Measurements from ENCODE around the gene NFATC3.

NFATC3 gene

DNA sequence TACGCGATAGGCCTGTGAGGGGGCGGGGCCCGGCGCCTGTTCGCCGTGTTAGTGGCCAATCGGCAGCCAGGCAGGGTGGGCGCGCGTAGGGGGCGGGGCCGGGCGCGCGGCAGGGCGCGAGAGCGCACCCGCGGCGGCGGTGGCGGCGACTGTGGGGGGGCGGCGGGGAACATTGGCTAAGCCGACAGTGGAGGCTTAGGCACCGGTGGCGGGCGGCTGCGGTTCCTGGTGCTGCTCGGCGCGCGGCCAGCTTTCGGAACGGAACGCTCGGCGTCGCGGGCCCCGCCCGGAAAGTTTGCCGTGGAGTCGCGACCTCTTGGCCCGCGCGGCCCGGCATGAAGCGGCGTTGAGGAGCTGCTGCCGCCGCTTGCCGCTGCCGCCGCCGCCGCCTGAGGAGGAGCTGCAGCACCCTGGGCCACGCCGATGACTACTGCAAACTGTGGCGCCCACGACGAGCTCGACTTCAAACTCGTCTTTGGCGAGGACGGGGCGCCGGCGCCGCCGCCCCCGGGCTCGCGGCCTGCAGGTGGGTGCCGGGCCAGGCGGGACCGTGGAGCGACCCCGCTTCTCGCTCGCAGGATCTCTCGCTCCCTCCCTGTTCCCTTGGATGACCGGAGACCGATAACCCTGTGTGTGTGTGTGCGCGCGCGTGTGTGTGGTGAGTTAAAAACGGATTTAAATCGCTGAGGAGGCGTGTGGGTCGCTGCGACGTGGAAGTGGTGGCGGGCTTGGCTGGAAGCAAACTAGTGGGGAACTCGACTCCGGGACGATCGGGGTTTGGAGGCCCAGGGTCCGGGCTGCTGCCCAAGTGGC lies at the start of gene NFATC3:
NFATC3 (plus strand) TSS at position 112 of the 813 bp plus-strand sequence; CDS start at position 424, 312 bp downstream.
- DNase-seq (ENCODE audit: low read depth, low spot score), result peak; percentile 99

DNA sequence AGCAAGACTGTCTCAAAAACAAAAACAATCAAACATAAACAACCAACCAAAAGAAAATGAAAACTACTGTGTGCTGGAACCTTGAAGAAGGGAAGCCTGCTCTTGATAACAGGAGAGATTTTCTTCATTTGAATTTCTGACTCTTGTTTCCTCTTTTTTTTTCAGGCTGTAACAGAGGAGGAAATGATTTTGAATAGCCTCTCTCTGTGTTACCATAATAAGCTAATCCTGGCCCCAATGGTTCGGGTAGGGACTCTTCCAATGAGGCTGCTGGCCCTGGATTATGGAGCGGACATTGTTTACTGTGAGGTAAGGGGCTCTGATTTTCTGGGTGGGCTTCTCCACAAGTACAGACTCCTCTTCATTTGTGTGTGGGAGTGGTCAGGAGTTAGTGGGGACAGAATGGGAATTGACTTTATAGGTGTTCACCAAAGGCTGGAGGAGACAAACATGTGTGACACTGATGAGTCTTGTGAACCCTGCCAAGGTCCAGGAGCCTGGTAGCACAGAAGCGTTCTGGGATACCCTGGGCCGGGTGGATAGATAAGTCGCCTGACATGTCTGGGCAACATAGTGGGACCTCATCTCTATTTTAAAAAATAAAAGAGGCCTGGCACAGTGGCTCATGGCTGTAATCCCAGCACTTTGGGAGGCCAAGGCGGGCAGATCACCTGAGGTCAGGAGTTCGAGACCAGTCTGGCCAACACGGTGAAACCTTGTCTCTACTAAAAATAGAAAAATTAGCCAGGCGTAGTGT lies 47.2 kb upstream of the NFATC3 start:
- DNase-seq (ENCODE audit: low read depth, low spot score), result no peak

DNA sequence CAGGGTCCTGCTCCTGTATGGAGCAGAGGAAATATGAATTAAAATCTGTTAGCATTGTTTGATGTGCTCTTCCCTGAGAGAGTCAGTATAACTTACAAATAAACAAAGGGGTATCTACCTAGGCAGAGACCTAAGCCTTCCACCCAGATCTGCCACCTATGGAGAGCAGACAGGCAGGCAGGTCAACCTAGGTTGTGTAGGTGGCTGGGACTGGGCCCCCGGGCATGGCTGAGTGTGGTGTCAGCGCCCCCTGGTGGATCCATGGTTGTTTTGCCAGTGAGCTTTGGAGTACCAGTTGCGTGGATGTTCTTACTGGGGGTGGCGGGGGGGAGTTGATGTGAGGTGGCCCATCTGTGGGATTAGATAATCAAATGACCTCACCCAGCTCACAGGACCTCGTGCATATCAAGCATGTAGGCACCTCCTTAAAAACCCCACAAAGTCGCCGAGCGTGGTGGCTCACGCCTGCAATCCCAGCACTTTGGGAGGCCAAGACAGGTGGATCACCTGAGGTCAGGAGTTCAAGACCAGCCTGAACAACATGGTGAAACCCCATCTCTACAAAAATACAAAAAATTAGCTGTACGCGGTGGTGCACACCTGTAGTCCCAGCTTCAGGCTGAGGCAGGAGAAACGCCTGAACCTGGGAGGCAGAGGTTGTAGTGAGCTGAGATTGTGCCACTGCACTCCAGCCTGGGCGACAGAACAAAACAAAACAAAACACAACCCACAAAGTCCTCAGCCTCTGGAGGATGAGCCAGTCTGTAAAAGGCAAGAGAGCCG lies 44.5 kb upstream of the NFATC3 start:
- peak; percentile 82 for DNase-seq (ENCODE audit: low read depth, low spot score)

DNA sequence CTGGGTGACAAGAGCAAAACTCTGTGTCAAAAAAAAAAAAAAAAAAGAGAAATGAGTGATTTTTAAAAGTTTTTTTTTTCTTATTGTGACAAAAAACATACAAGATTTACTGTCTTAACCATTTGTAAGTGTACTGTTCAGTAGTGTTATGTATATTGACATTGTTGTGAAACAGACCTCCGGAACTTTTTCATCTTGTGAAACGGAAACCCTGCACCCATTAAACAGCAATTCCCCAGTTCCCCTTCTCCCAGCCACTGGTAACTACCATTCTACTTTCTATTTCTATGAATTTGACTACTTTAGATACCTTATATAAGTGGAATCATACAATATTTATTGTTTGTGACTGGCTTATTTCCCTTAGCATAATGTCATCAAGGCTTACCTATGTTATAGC lies 43.4 kb upstream of the NFATC3 start:
- no peak for DNase-seq (ENCODE audit: low read depth, low spot score)

DNA sequence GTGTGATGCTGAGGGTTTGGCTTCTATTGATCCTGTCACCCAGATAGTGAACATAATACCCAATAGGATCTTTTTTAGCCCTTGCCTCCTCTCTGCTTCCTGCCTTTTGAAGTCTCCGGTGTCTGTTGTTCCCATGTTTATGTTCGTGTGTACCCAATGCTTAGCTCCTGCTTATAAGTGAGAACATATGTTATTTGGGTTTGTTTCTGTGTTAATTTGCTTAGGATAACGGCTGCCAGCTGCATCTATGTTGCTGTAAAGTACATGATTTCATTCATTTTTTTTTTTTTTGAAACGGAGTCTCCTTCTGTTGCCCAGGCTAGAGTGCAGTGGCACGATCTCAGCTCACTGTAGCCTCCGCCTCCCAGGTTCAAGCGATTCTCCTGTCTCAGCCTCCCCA lies 39.1 kb upstream of the NFATC3 start:
- DNase-seq (ENCODE audit: low read depth, low spot score), result no peak

DNA sequence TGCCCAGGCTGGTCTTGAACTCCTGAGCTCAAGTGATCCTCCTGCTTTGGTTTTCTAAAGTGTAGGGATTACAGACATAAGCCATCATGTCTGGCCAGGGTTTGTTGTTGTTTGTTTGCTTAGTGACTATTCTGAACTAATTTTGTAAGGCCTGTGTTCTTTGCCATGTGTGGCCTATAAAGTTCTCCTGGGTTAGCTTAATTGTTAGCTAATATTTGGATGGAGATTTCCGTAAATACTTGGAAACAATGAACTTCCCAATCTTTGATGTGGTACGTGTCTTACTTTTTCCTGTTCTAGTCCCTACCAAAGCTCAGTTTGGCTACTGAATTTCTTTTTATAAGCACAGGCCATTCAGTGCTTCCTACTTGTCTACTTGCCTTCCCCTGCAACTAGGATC lies 37.2 kb upstream of the NFATC3 start:
- DNase-seq (ENCODE audit: low read depth, low spot score), result no peak

DNA sequence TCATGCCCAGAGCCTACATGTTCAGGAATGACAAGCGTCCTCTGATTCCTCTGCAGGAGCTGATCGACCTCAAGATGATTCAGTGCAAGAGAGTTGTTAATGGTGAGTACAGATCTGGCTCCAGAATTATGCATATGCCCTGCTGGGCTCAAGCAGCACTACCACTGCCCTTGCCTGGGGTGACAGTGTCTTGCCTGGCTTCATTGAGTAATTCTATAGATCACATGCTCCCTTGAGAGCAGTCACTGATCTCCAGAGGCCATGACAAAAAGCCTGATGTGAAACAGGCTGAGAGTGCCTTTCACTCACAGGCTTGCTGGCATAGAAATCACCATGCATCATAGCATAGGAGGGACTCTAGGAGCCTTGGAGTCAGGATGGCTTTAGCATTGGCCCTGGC lies 35.7 kb upstream of the NFATC3 start:
- DNase-seq (ENCODE audit: low read depth, low spot score), result no peak

DNA sequence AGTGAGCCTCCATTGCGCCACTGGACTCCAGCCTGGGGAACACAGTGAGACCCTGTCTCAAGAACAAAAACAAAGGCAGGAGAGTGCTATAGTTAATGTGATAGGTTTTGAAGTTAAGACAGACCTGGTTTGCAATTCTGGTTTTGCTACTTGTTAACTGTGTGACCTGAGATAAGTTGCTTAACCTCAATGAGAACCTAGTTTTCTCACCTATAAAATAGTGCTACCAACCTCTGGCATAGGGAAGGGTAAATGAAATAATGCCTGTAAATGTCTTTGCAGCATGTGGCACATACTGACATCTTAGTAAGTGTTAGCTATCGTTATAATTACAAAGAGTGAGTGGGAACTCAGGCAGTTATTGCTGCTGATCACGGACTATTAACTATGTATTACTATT lies 29.8 kb upstream of the NFATC3 start:
- no peak for DNase-seq (ENCODE audit: low read depth, low spot score)

DNA sequence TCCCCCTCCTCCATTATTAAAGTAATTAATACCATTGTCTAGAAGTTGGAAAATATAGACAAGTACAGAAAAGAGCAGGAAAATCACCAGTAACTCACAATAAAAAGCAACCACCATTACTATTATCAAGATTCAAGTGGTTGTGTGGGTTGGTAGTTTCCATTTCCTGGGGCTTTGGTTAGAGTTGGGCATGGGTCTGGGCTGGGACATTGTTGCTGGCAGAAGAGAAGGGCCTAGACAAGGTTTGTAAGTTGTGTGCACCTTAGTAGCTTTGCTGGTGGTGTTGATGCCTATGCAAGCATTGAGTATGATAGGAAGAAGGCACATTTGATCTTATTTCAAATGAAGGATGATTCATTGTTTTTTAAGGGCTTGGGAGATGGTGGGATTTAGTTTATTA lies 25.4 kb upstream of the NFATC3 start:
- DNase-seq (ENCODE audit: low read depth, low spot score), result no peak

DNA sequence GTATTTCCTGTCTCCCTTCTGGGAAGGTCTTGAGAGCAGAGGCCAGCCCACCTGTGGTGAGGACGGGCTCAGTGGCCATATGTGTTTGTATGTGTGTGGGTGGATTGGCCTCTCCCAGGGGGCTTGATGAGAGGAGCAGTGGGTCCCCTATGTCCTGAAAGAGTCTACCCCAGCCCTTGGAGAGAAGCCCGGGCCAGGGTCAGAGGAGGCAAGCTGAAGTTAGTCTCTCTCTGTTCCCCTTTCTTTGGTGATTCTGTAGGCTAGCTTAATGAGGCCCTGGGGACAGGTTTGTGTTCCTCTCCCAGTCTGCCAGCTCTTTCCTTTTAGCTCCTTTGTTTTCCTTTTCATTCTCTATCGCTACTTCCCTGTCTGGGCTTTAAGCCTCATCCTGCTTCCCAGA lies 23.8 kb upstream of the NFATC3 start:
- DNase-seq (ENCODE audit: low read depth, low spot score), result no peak

DNA sequence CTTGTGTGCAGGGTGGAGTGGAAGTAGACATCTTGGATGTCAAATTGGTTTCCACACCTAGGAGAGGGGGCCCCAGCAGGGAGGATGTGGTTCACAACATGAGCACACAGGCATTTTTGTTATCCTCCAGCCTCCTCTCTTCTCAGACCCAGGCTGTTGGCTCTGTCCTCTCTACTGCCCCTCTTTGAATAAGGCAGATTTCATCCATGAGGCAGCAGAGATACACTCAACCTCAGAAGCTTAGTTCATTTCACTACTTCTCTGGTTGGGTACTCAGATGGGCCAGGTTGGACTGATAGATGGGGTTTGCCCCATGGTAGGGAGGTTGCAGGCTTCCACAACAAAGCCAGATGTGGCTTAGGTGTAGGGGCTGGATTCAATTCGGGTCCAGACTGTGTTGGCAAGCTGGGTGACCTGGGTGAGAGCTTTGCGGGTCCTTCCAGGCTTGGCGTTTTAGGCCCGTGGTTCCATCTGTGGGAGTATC lies 22.2 kb upstream of the NFATC3 start:
- no peak for DNase-seq (ENCODE audit: low read depth, low spot score)

DNA sequence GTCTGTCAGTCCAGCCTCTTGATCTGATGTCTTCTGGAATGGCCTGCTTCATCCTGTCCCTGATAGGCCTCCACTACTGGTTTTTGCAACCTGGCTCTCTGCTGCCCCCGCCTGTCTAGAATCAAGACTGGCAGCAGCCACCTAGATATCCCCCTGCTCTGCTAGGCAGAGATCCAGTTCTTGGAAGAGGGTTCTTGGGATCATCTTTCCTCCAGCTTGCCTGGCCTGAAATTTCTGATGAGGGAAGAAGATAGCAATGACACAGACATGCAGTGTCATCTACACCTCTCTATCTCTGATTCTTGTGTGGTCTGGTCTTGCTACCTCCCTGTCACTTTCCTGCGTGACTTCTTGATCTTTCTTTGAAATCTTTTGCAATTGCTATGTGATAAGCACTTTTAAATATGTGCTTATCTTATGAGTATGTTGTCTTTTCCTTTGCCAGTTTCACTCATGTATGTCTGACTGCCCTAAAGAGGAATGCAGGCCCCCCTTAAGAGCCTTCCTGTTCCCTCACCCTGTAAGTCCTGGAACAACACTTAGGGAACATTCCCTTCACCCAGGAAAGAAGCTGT lies 20.3 kb upstream of the NFATC3 start:
- peak; percentile 83 for DNase-seq (ENCODE audit: low read depth, low spot score)

DNA sequence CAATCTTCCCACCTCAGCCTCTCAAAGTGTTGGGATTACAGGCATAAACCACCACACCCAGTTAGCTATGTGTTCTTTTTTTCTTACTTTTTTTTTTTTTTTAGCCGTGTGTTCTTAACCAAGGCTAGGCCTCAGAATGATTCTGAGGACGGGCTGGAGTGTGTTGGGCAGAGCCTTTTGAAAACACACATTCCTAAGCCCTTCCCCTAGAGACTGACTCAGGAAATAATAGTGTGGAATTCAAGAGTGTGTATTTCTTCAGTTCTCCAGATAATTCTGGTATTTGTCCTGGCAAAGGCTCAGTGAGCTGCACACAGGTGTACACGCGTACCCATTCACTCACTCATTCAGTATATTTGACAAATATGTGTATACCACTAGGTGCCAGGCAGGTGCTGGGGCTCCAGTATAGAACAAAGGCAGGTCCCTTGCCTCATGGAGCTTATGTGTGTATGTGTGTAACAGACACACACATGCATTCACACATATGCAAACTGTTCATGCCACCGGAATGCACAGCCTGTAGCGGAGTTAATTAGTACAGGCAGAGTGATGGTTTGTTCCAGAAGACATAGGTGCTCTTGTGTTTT lies 19.4 kb upstream of the NFATC3 start:
- peak; percentile 90 for DNase-seq (ENCODE audit: low read depth, low spot score)

DNA sequence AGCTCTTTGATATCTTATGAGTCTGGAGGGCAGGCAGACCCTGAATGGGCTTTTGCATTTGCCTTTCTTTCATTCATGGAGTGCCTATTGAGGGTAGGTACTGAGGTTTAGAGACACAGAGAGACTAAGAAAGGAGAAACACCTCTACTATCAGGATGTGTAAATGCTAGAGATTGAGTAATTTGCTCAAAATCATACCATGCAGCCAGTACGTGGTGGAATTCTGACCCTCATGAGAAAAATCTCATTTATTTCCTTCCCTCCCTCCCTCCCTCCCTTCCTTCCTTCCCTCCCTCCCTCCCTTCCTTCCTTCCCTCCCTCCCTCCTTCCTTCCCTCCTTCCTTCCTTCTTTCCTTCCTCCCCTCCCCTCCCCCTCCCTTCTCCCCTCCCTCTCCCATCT lies 18.4 kb upstream of the NFATC3 start:
- no peak for DNase-seq (ENCODE audit: low read depth, low spot score)

DNA sequence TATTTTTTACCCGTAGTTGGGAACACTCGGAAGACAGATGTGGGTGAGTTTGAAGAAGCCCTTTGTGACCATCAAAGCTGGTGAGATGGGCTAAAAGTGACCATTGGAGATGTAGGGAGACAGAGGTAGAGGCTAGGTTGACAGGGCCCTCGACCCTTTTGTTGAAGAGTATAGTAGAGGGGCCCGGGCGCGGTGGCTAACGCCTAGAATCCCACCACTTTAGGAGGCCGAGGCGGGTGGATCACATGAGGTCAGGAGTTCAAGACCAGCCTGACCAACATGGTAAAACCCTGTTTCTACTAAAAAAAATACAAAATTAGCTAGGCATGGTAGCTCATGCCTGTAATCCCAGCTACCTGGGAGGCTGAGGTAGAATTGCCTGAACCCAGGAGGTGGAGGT lies 16.2 kb upstream of the NFATC3 start:
- DNase-seq (ENCODE audit: low read depth, low spot score), result no peak

DNA sequence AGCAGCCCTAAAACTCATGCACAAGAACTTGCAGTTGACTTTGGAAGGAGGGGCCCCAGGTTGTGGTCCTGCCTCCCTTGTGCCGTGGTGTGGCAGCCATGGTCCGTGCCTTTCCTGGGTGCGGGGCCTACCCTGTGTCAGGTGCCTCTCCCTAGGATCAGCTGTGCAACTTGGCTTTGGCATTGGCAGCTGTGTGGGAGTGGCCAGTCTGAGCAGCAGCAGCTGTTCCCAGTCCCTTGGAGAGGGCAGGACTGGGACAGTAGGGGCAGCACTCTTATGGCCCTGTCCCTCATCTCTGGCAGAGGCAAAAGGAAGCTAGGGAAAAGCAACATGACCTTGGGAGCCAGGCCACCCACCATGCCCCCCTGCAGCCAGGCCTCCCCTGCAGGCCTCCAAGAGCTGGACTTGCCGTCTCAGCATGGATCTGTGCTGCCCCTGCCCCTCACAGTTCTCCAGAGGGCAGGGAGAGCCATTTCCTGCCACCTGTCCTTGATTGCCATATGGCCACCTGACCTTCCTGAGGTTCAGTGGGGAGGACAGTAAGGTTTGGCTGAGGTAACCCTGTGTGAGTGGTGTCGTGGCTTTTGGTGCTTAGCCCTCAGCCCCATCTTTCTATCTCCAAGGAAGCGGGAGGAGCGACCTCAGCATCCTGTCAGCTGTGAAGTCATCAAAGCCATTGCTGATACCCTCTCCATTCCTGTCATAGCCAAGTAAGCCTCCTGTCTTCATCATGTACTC lies 15.5 kb upstream of the NFATC3 start:
- no peak for DNase-seq (ENCODE audit: low read depth, low spot score)

DNA sequence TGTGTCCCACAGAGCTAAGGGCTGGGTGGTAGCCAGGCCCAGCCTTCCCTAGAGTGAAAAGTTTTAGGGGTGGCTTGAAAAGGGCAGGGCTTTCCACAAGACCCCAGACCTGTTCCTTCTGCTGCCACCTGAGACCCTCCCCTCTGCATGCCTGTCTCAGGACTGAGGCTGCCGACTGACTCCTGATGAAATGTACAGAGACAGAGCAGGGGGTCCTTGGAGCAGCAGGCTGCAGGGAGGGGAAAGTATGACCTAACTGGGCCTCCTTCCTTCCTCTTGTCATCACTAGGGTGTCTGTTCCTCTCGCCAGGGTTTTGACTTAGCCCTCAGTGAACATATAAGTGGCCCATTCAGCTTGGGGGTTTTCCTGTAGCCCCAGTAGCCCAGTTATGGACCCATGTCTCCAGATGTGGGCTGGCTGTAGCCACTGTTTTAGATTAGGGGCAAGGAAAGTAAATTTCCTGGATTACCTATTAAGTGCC lies 14.9 kb upstream of the NFATC3 start:
- DNase-seq (ENCODE audit: low read depth, low spot score), result no peak

DNA sequence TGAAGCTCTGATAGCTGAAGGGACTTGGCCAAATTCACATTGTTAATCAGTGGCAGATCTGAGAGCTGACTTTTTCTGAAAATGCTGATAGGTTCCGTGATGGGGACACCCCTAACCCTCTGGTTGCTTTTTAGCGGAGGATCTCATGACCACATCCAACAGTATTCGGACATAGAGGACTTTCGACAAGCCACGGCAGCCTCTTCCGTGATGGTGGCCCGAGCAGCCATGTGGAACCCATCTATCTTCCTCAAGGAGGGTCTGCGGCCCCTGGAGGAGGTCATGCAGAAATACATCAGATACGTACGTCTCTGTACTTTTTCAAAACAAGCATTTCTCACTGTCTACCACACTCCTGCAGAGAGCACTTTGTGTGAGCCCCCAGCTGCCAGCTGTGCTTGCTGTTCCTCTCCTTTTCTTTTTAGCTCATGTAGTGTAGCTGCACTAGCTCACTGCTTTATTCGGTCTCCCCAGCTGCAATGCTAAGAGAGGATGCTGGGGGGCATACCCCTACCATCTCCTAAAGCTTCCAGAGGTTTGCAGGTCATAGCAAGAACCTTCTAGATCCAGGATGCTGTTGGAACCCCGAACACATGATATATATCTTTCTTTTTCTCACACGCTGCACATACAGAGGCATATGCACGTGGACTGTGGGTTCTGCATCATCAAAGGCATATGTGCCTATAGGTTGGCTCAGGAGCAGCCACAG lies 14.2 kb upstream of the NFATC3 start:
- no peak for DNase-seq (ENCODE audit: low read depth, low spot score)

DNA sequence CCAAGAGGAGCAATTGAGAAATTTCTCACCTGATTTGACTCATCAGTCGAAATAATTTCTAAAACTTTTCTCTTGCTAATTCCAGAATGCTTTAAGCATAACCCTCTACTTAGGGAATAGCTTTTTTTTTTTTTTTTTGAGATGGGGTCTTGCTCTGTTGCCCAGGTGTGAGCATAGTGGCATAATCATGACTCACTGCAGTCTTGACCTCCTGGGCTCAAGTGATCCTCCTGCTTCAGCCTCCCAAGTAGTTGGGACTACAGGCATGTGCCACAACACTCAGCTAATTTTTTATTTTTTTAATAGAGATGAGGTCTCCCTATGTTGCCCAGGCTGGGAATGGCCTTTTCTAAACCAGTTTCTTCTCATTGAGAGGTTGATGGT lies 13.7 kb upstream of the NFATC3 start:
- no peak for DNase-seq (ENCODE audit: low read depth, low spot score)

Measured in astrocyte of the hippocampus (primary cell).